ENCODE measurements around the gene RELL1. TPM values are rescaled to one million over a fixed set of nuclear protein-coding genes. Genes with fewer than 3 reads are reported as not detected.

RELL1 gene
- total RNA-seq, 1 donor from 2014 or later: 39.8 TPM

GRCh38 chr4:37667197-37668100 lies 18.7 kb downstream of the RELL1 start:
- intact Hi-C loops (cut with micrococcal nuclease): loop anchor here (1.0 kb wide), 1 partner anchor 9 kb away; no protein-coding TSS in a partner anchor

- intact Hi-C loops (cut with micrococcal nuclease): loop anchor here (1.0 kb wide), 2 partner anchors 10 to 19 kb away; no protein-coding TSS in a partner anchor
These were observed 19.5 kb downstream of the RELL1 start for GRCh38 chr4:37666625-37667071.

- intact Hi-C loops (cut with micrococcal nuclease): loop anchor here (1.0 kb wide), 1 partner anchor 20 kb away; no protein-coding TSS in a partner anchor
These were observed 20.5 kb downstream of the RELL1 start for GRCh38 chr4:37665333-37666320.

GRCh38 chr4:37664696-37665095 lies 21.5 kb downstream of the RELL1 start:
- intact Hi-C loops (cut with micrococcal nuclease): no loop called here

- intact Hi-C loops (cut with micrococcal nuclease): no loop called here
These were observed 22.6 kb downstream of the RELL1 start for GRCh38 chr4:37663552-37663951.

GRCh38 chr4:37662861-37663390 lies 23.2 kb downstream of the RELL1 start:
- intact Hi-C loops (cut with micrococcal nuclease): no loop called here

- intact Hi-C loops (cut with micrococcal nuclease): no loop called here
These were observed 23.9 kb downstream of the RELL1 start for GRCh38 chr4:37662251-37662650.

GRCh38 chr4:37661772-37662171 lies 24.4 kb downstream of the RELL1 start:
- intact Hi-C loops (cut with micrococcal nuclease): no loop called here

- intact Hi-C loops (cut with micrococcal nuclease): no loop called here
These were observed 26.5 kb downstream of the RELL1 start for GRCh38 chr4:37659696-37660095.

- intact Hi-C loops (cut with micrococcal nuclease): no loop called here
These were observed 29.5 kb downstream of the RELL1 start for GRCh38 chr4:37656649-37657048.

GRCh38 chr4:37653601-37654000 lies 32.6 kb downstream of the RELL1 start:
- intact Hi-C loops (cut with micrococcal nuclease): no loop called here

- intact Hi-C loops (cut with micrococcal nuclease): no loop called here
These were observed 33.2 kb downstream of the RELL1 start for GRCh38 chr4:37652747-37653527.

- intact Hi-C loops (cut with micrococcal nuclease): no loop called here
These were observed 34.3 kb downstream of the RELL1 start for GRCh38 chr4:37651781-37652377.

- intact Hi-C loops (cut with micrococcal nuclease): no loop called here
These were observed 35.7 kb downstream of the RELL1 start for GRCh38 chr4:37650481-37650880.

GRCh38 chr4:37649268-37649667 lies 36.9 kb downstream of the RELL1 start:
- intact Hi-C loops (cut with micrococcal nuclease): no loop called here

GRCh38 chr4:37648084-37648817 lies 37.9 kb downstream of the RELL1 start:
- intact Hi-C loops (cut with micrococcal nuclease): no loop called here

GRCh38 chr4:37646247-37646646 lies 39.9 kb downstream of the RELL1 start:
- intact Hi-C loops (cut with micrococcal nuclease): no loop called here

- intact Hi-C loops (cut with micrococcal nuclease): no loop called here
These were observed 40.4 kb downstream of the RELL1 start for GRCh38 chr4:37645736-37646135.

- intact Hi-C loops (cut with micrococcal nuclease): no loop called here
These were observed 41.2 kb downstream of the RELL1 start for GRCh38 chr4:37644962-37645361.

All from T-helper 1 cell treated with Interleukin-12 subunit alpha and Interleukin-12 subunit beta and Interleukin-4 antibody, amounts not matched to agents 30 ng/mL and 1 ng/mL, for 36 hours (primary cell).